Sigmoid colon (tissue), 7 donors: Measurements from ENCODE around the gene BIRC6. TPM values are rescaled to one million over a fixed set of nuclear protein-coding genes. Genes with fewer than 3 reads are reported as not detected.
"Not testable (repeated sequence)": the region's sequence is repeated elsewhere in the genome, so short reads cannot be mapped to it uniquely, and the experiment has no call there.

Experiments
- DNase-seq: peaks from one replicate; pipeline ENCODE4 v3.0.0-alpha.2; 2019
- H3K27ac ChIP-seq, 4 donors: fragments of 200-600 bp; sonication (generic); one replicate each; pipeline ENCODE4 v1.5.1; 2016 to 2019; ENCODE audit warnings: mild to moderate bottlenecking in 1 of 4
- H3K27me3 ChIP-seq, 3 donors: fragments of 200-600 bp; sonication (generic); one replicate each; pipeline ENCODE4 v1.5.1; 2019; ENCODE audit warnings: mild to moderate bottlenecking in 1 of 3
- H3K36me3 ChIP-seq, 4 donors: fragments of 200-600 bp; sonication (generic); one replicate each; pipeline ENCODE4 v1.5.1; 2016 to 2019
- H3K4me1 ChIP-seq, 4 donors: fragments of 200-600 bp; sonication (generic); one replicate each; pipeline ENCODE4 v1.5.1; 2017 to 2019
- H3K4me3 ChIP-seq, 4 donors: fragments of 200-600 bp; sonication (generic); one replicate each; pipeline ENCODE4 v1.5.1; 2017 to 2019; ENCODE audit warnings: mild to moderate bottlenecking in 2 of 4, moderate library complexity in 1 of 4
- H3K9me3 ChIP-seq, 4 donors: fragments of 200-600 bp in 3 of 4; sonication (generic) in 3 of 4; one replicate each; pipeline versions ENCODE4 v1.5.1 to v1.6.1; 2013 to 2019
- CTCF ChIP-seq, 4 experiments: fragments of 450-650 bp in 3 of 4; fragments of 200-600 bp in 1 of 4; IDR thresholded peaks; one replicate each; pipeline ENCODE4 v1.5.1; 2016 to 2019; ENCODE audit warnings: antibody characterized with exemption in 4 of 4, mild to moderate bottlenecking in 3 of 4, moderate library complexity in 2 of 4
- EP300 ChIP-seq, 4 donors: sonication (generic); formaldehyde crosslinking; IDR thresholded peaks; one replicate each; pipeline ENCODE4 v1.6.1; 2017; ENCODE audit warnings: antibody characterized with exemption in 4 of 4
- POLR2A ChIP-seq, 2 donors: fragments of 450-650 bp; IDR thresholded peaks; one replicate each; pipeline ENCODE4 v1.6.1; 2016; ENCODE audit warnings: antibody characterized with exemption in 2 of 2, mild to moderate bottlenecking in 2 of 2, moderate library complexity in 2 of 2
- POLR2AphosphoS5 ChIP-seq, 4 donors: sonication (generic); formaldehyde crosslinking; IDR thresholded peaks; one replicate each; pipeline ENCODE4 v1.6.1; 2017; ENCODE audit warnings: antibody characterized with exemption in 4 of 4
- WGBS, 2 donors: extraction: QIAGEN DNeasy Blood & Tissue Kit; methylation state at CpG; one replicate each; pipeline ENCODE4 v1.1.7; 2013; 5-methylcytosine and 5-hydroxymethylcytosine counted together
- intact Hi-C: fragments of 100-400 bp; cut with DNase I; formaldehyde crosslinking; loops from one replicate; pipeline ENCODE4 v1.15.1; 2023
- polyA plus RNA-seq, 3 donors: library from polyadenylated mRNA; stranded (reverse); fragments of 200-250 nt; gene quantifications; one replicate each; pipeline ENCODE4 v1.2.3, GENCODE V29; 2013
- total RNA-seq, 4 donors: library from RNA; depleted of rRNA; stranded (reverse); fragments of >200 nt; gene quantifications; one replicate each; pipeline ENCODE4 v1.1.0, GENCODE V29; 2016
- donor health status: healthy with polysubstance abuse.
- donor health status: Bipolar disorder and iron deficiency.
- donor health status: healthy.

BIRC6 gene
- total and polyA plus RNA-seq, 7 donors: 9.7 to 122 (median 86.4) TPM

- DNase-seq: no peak
- no peaks in the 10 kb centered on the region for H3K9me3 ChIP-seq
- no peaks in the 10 kb centered on the region for H3K36me3 ChIP-seq
- no peak for TF ChIP-seq POLR2AphosphoS5 (IDR thresholded peaks at IDR 0.05)
- no peak for TF ChIP-seq EP300 (IDR thresholded peaks at IDR 0.05)
- no peak for TF ChIP-seq CTCF (IDR thresholded peaks at IDR 0.05)
- no peak for TF ChIP-seq POLR2A (IDR thresholded peaks at IDR 0.05)
- no peak overlapping the region for H3K27ac ChIP-seq
- peaks cover 0 to 59% (median 20%) of the 10 kb centered on the region in 4 donors for H3K4me1 ChIP-seq
- 96 to 97% methylated on average over 2 of the region's 2 CpGs for WGBS, 2 donors
- intact Hi-C loops: no loop called here
- H3K27me3 ChIP-seq: no peaks in the 10 kb centered on the region
- no peak overlapping the region for H3K4me3 ChIP-seq
These were observed 9.8 kb downstream of the BIRC6 start for GRCh38 chr2:32366595-32366994.

GRCh38 chr2:32369222-32369621 is 12.4 kb downstream of the BIRC6 start:
- TF ChIP-seq EP300 (IDR thresholded peaks at IDR 0.05) (no peak), CTCF (IDR thresholded peaks at IDR 0.05) (no peak), POLR2AphosphoS5 (IDR thresholded peaks at IDR 0.05) (no peak), POLR2A (IDR thresholded peaks at IDR 0.05) (no peak)
- 95 to 98% methylated on average over 9 of the region's 9 CpGs for WGBS, 2 donors
- H3K4me1 ChIP-seq: peaks cover 0 to 54% (median 18%) of the 10 kb centered on the region in 4 donors

GRCh38 chr2:32370942-32371341 is 14.1 kb downstream of the BIRC6 start:
- intact Hi-C loops: not testable (repeated sequence)
- H3K4me1 ChIP-seq: peaks cover 0 to 36% (median 17%) of the 10 kb centered on the region in 4 donors
- WGBS, 2 donors: 97% methylated on average over 5 of the region's 5 CpGs

More at GRCh38 chr2:32369222-32369621, 12.4 kb downstream of the BIRC6 start:
- Histone ChIP-seq H3K27ac (no peak overlapping the region), H3K9me3 (no peaks in the 10 kb centered on the region), H3K27me3 (no peaks in the 10 kb centered on the region), H3K4me3 (no peak overlapping the region), H3K36me3 (no peaks in the 10 kb centered on the region)
- intact Hi-C loops: no loop called here
- DNase-seq: no peak

GRCh38 chr2:32372519-32373182 is 15.8 kb downstream of the BIRC6 start:
- TF ChIP-seq POLR2A (IDR thresholded peaks at IDR 0.05) (no peak), POLR2AphosphoS5 (IDR thresholded peaks at IDR 0.05) (no peak), CTCF (IDR thresholded peaks at IDR 0.05) (no peak), EP300 (IDR thresholded peaks at IDR 0.05) (no peak)
- H3K4me1 ChIP-seq: peaks cover 0 to 43% (median 27%) of the 10 kb centered on the region in 4 donors
- WGBS, 2 donors: 46 to 79% methylated on average over 3 of the region's 3 CpGs
- no peak overlapping the region for H3K27ac ChIP-seq
- no peaks in the 10 kb centered on the region for H3K36me3 ChIP-seq
- no peaks in the 10 kb centered on the region for H3K27me3 ChIP-seq
- no peak for DNase-seq
- intact Hi-C loops: no loop called here
- H3K4me3 ChIP-seq: no peak overlapping the region
- H3K9me3 ChIP-seq: no peaks in the 10 kb centered on the region

More at GRCh38 chr2:32370942-32371341, 14.1 kb downstream of the BIRC6 start:
- DNase-seq, H3K4me3 ChIP-seq, H3K36me3 ChIP-seq, H3K9me3 ChIP-seq, H3K27ac ChIP-seq, H3K27me3 ChIP-seq: not testable (repeated sequence)

GRCh38 chr2:32375228-32375892 is 18.5 kb downstream of the BIRC6 start:
- H3K27ac ChIP-seq: no peak overlapping the region
- no peak overlapping the region for H3K4me3 ChIP-seq
- H3K4me1 ChIP-seq: peaks cover 0 to 34% (median 16%) of the 10 kb centered on the region in 4 donors
- 82 to 89% methylated on average over 12 of the region's 12 CpGs for WGBS, 2 donors
- no peaks in the 10 kb centered on the region for H3K27me3 ChIP-seq
- H3K9me3 ChIP-seq: no peaks in the 10 kb centered on the region
- DNase-seq: no peak
- no peaks in the 10 kb centered on the region for H3K36me3 ChIP-seq
- intact Hi-C loops: no loop called here
- TF ChIP-seq POLR2A (IDR thresholded peaks at IDR 0.05) (no peak), CTCF (IDR thresholded peaks at IDR 0.05) (no peak), EP300 (IDR thresholded peaks at IDR 0.05) (no peak), POLR2AphosphoS5 (IDR thresholded peaks at IDR 0.05) (no peak)
